Activated T-helper 2 cell treated with anti-CD3 and anti-CD28 coated beads, Interferon-gamma antibody, Interleukin-2, Interleukin-4, amounts not matched to agents 10 μg/mL and 5 μg/mL and 100 μg/mL, durations not matched to agents 14 hours and 24 hours and 36 hours (primary cell): ENCODE data around the gene HSPBP1. TPM values are rescaled to one million over a fixed set of nuclear protein-coding genes. Genes with fewer than 3 reads are reported as not detected.

Source experiments
- DNase-seq: peaks from one replicate; pipeline ENCODE4 v3.0.0; 2021; ENCODE audit warnings: low spot score
- H3K27ac Mint-ChIP-seq: one replicate; pipeline ENCODE4 v1.8.0; 2021; ENCODE audit warnings: mixed read lengths
- H3K27me3 Mint-ChIP-seq: one replicate; pipeline ENCODE4 v1.8.0; 2021; ENCODE audit warnings: low read depth, mixed read lengths
- H3K36me3 Mint-ChIP-seq: one replicate; pipeline ENCODE4 v1.8.0; 2021; ENCODE audit warnings: low read depth, mixed read lengths
- H3K4me1 Mint-ChIP-seq: one replicate; pipeline ENCODE4 v1.8.0; 2021; ENCODE audit warnings: low read depth, mixed read lengths
- H3K4me3 Mint-ChIP-seq: one replicate; pipeline ENCODE4 v1.8.0; 2021; ENCODE audit warnings: low read depth, mild to moderate bottlenecking, moderate library complexity, mixed read lengths
- H3K9me3 Mint-ChIP-seq: one replicate; pipeline ENCODE4 v1.8.0; 2021; ENCODE audit warnings: mixed read lengths
- intact Hi-C: fragments of 100-400 bp; cut with micrococcal nuclease; formaldehyde crosslinking; loops from one replicate; pipeline ENCODE4 v1.15.1; 2023
- total RNA-seq: library from RNA; stranded (reverse); gene quantifications from 2 replicates; pipeline ENCODE4 v1.2.3, GENCODE V29; 2022

Gene HSPBP1
- total RNA-seq, 1 donor from 2014 or later: 59.3 TPM

GRCh38 chr19:55278391-55279135 is 1.3 kb downstream of the HSPBP1 start:
- H3K27ac Mint-ChIP-seq: no peak overlapping the region
- H3K4me3 Mint-ChIP-seq: peak overlapping the region; percentile 100
- intact Hi-C loops: no loop called here
- H3K36me3 Mint-ChIP-seq: peaks cover 18% of the 10 kb centered on the region
- DNase-seq: no peak
- peaks cover 16% of the 10 kb centered on the region for H3K4me1 Mint-ChIP-seq
- peaks cover 2% of the 10 kb centered on the region for H3K27me3 Mint-ChIP-seq
- H3K9me3 Mint-ChIP-seq: no peaks in the 10 kb centered on the region

DNA sequence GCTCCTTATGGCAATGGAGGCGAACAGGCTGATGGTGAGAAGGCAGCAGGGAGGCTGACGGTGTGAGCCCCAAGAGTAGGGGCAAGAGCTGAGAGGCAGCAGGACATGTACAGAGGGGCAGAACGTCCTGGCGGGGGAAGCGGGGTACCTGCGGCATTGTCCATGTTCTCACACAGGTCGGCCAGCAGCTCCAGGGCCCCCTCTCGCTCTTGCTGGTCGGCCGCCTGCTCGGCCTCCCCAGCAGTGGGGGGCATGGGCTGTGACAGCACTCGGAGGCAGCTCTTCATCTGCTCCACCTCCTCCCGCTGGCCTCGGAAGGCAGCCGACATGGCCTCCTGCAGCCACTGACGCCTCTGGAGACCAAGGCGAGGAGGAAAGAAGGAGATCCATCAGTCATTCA is 2.4 kb downstream of the HSPBP1 start:
- no peak overlapping the region for H3K4me3 Mint-ChIP-seq
- peaks cover 16% of the 10 kb centered on the region for H3K4me1 Mint-ChIP-seq
- no peaks in the 10 kb centered on the region for H3K27me3 Mint-ChIP-seq
- H3K9me3 Mint-ChIP-seq: no peaks in the 10 kb centered on the region
- intact Hi-C loops: no loop called here
- DNase-seq: no peak
- no peak overlapping the region for H3K27ac Mint-ChIP-seq
- H3K36me3 Mint-ChIP-seq: peaks cover 23% of the 10 kb centered on the region

DNA sequence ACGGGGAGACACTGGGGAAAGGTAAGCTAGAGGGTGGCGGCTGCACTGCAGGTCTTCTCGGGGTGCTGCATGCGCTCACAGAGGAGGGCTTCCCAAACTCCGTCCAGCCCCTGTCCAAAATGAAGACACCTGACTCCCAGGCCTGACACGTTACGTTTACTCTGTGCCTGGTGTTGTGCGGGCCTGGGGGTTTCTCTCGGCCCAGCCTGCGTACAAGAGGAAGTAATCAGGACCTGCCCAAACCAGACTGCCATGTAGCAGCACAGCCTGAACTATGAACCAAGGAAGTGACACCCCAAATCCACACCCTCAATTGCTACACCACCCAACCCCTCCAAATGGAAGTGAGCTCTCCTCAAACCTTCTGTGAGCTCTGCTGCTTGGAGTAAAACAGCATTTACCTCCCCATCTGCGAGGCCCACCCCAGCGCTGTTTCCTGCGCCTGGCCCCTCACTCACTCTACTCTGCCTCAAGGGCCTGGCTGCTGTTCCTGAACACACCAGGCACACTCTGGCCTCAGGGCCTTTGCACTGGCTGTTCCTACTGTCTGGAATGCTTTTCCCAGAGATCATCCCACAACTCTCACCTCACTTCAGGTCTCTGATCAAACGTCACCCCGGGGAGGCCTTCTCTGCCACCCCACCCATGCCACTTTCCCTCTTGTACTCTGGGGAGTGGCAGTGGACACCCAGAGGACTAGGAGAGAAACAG is 3.0 kb downstream of the HSPBP1 start:
- no peak overlapping the region for H3K27ac Mint-ChIP-seq
- H3K4me1 Mint-ChIP-seq: peaks cover 16% of the 10 kb centered on the region
- intact Hi-C loops: no loop called here
- no peak for DNase-seq
- H3K27me3 Mint-ChIP-seq: no peaks in the 10 kb centered on the region
- H3K9me3 Mint-ChIP-seq: no peaks in the 10 kb centered on the region
- H3K4me3 Mint-ChIP-seq: no peak overlapping the region
- H3K36me3 Mint-ChIP-seq: peaks cover 28% of the 10 kb centered on the region

DNA sequence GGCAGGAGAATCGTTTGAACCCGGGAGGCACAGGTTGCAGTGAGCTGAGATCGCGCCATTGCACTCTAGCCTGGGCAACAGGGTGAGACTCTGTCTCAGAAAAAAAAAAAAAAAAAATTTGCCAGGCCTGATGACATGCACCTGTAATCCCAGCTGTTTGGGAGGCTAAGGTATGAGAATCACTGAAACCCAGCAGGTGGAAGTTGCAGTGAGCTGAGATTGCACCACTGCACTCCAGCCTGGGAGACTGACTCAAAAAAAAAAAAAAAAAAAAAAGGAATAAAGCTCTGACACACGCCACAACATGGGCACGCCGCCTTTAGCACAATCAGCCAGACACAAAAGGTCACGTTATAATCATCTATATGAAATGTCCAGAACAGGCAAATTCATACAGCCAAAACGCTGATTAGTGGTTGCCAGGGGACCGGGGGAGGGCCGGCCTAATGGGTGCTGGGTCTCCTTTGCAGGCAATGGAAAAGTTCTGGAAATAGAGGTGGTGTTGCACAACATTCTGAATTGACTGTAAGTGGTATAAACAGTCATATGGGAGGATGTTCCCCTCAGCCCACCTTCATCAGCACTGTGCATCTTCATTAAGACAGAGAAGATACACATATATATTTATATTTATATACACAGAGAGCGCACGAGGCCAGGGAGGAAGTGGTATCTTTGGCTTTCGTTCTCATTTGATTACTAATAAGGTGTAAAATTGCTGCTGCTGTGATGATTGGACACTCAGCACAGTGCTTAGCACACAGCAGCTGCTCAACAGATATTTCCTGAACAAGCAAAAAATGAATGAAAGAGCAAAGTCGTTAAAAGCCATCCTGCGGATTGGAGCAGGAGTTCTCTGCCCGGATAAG is 3.8 kb downstream of the HSPBP1 start:
- H3K4me3 Mint-ChIP-seq: no peak overlapping the region
- no peak for DNase-seq
- peaks cover 14% of the 10 kb centered on the region for H3K4me1 Mint-ChIP-seq

GRCh38 chr19:55273978-55274707 is 5.8 kb downstream of the HSPBP1 start:
- Mint-ChIP-seq H3K9me3 (no peaks in the 10 kb centered on the region), H3K36me3 (peaks cover 30% of the 10 kb centered on the region), H3K27ac (no peak overlapping the region), H3K4me3 (no peak overlapping the region), H3K27me3 (no peaks in the 10 kb centered on the region), H3K4me1 (peaks cover 2% of the 10 kb centered on the region)
- no peak for DNase-seq
- intact Hi-C loops: no loop called here

More for the DNA sequence above, 3.8 kb downstream of the HSPBP1 start:
- Mint-ChIP-seq H3K27me3 (no peaks in the 10 kb centered on the region), H3K27ac (no peak overlapping the region), H3K36me3 (peaks cover 29% of the 10 kb centered on the region), H3K9me3 (no peaks in the 10 kb centered on the region)
- intact Hi-C loops: no loop called here

DNA sequence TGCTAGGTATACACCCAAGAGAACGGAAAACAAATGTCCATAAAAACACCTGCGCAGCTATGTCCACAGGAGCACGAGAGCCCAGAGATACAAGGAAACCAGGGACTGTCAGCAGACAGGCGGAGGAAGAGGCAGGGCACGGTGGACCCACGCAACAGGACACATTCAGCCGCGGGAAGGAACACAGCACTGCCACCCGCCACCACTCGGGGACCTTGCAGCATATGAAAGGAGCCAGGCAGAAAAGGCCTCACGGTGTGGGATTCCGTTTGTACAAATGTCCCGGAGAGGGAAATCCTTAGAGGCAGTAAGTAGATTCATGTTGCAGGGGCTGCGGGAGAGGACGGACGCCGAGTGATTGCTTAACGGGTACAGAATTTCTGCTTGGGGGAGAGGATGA is 7.8 kb downstream of the HSPBP1 start:
- Mint-ChIP-seq H3K9me3 (no peaks in the 10 kb centered on the region), H3K27me3 (no peaks in the 10 kb centered on the region), H3K36me3 (peaks cover 31% of the 10 kb centered on the region), H3K27ac (no peak overlapping the region), H3K4me1 (no peaks in the 10 kb centered on the region), H3K4me3 (no peak overlapping the region)
- intact Hi-C loops: no loop called here
- DNase-seq: no peak

DNA sequence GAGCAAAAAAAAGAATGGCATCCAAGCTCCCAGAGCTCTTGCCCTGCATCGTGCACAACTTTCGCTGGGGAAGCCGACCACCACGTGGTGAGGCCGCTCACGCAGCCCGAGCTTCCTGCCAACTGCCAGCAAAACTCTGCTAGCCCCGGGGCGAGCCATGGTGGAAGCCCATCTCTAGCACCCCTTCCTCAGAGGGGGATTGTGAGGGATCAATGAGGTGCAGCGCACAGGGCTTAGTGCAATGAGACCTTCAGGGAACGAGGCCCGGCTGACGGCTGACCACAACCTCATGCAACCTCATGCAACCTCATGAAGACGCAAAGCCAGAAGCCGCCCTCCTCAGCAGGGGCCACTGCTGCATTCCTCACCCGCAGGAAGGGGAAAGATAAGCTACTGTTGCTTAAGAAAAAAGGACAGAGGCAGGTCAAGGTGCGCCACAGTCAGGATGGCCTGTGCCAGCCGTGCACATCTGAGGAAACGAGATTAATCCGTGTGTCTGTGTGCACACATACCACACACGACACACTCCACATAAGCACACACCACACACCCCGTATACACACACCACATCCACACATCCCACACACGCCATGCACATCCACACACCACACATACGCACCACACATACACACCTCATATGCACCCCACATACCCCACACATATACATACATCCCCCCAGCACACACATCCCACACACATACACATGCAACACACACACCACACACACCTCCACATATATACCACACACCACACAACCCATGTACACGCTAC is 9.6 kb downstream of the HSPBP1 start:
- Mint-ChIP-seq H3K9me3 (peaks cover 8% of the 10 kb centered on the region), H3K36me3 (peaks cover 29% of the 10 kb centered on the region), H3K27me3 (no peaks in the 10 kb centered on the region), H3K27ac (no peak overlapping the region), H3K4me1 (no peaks in the 10 kb centered on the region), H3K4me3 (no peak overlapping the region)
- DNase-seq: no peak
- intact Hi-C loops: no loop called here

GRCh38 chr19:55269299-55269698 is 10.6 kb downstream of the HSPBP1 start:
- H3K4me3 Mint-ChIP-seq: no peak overlapping the region
- H3K9me3 Mint-ChIP-seq: peaks cover 8% of the 10 kb centered on the region
- H3K27me3 Mint-ChIP-seq: no peaks in the 10 kb centered on the region
- intact Hi-C loops: no loop called here
- H3K27ac Mint-ChIP-seq: no peak overlapping the region
- H3K36me3 Mint-ChIP-seq: peaks cover 29% of the 10 kb centered on the region
- H3K4me1 Mint-ChIP-seq: no peaks in the 10 kb centered on the region
- no peak for DNase-seq

DNA sequence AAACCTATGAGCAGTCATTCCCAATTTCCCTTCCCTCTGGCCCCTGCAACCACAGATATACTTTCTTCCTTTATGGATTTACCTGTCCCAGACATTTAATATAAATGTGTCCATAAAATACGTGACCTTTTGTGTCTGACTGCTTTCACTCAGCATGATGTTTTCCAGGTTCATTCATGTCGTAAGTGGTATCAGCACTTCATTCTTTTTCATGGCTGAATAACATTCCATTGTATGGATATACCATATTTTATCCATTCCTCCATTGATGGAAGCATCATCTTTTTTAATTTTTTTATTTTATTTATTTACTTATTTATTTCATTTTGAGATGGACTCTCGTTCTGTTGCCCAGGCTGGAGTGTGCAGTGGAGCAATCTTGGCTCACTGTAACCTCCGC is 13.1 kb downstream of the HSPBP1 start:
- no peak for DNase-seq
- Mint-ChIP-seq H3K27me3 (no peaks in the 10 kb centered on the region), H3K4me3 (no peak overlapping the region), H3K9me3 (peaks cover 8% of the 10 kb centered on the region), H3K36me3 (peaks cover 21% of the 10 kb centered on the region), H3K27ac (no peak overlapping the region), H3K4me1 (no peaks in the 10 kb centered on the region)
- intact Hi-C loops: no loop called here

GRCh38 chr19:55266404-55266803 is 13.5 kb downstream of the HSPBP1 start:
- Mint-ChIP-seq H3K9me3 (peaks cover 8% of the 10 kb centered on the region), H3K4me3 (no peak overlapping the region), H3K36me3 (peaks cover 20% of the 10 kb centered on the region), H3K27me3 (no peaks in the 10 kb centered on the region), H3K27ac (no peak overlapping the region), H3K4me1 (no peaks in the 10 kb centered on the region)
- DNase-seq: no peak
- intact Hi-C loops: no loop called here

DNA sequence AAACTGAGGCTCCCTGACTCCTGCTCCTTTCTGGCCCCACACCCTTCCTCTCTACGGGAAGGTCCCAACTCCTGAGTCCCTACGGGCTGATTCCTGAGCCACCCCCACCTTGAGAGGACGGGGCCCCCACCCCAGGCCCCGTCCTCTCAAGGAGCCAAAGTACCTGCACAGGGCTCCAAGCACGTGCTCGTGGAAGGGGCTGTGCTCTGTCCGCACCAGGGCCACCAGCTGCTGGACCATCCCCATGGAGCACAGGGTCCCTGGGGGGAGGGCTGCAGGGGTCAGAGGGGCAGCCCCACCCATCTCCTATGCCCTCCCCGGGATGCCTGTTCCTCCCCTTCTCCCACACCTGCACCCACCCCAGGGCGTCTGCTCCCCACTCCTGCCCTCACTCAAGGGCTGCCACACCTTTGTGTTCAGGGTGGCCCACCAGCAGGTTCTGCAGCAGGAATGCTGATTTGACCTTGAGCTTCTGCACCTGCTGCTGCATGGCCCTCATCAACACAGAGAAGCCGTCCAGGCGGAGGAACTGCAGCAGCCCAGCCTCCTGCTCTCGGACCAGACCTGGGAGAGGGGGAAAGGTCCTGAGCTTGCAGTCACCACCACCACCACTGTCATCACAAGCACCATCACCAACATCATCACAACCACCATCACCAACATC is 14.1 kb downstream of the HSPBP1 start:
- Mint-ChIP-seq H3K27ac (no peak overlapping the region), H3K27me3 (no peaks in the 10 kb centered on the region)
- intact Hi-C loops: no loop called here

More for the DNA sequence above, 14.1 kb downstream of the HSPBP1 start:
- peaks cover 8% of the 10 kb centered on the region for H3K9me3 Mint-ChIP-seq
- no peak overlapping the region for H3K4me3 Mint-ChIP-seq
- no peaks in the 10 kb centered on the region for H3K4me1 Mint-ChIP-seq
- H3K36me3 Mint-ChIP-seq: peaks cover 20% of the 10 kb centered on the region
- DNase-seq: no peak
